Common myeloid progenitor, CD34-positive (primary cell): ENCODE results near the gene MYZAP.
A peak's percentile ranks its signal among the peaks of the same experiment; 100 is the strongest.

ENCODE experiments used
- CTCF ChIA-PET: fragments of 350-600 bp; sonication (Branson Sonifier 250); formaldehyde crosslinking; loops from one replicate; lab custom pipeline; 2021; ENCODE audit warnings: antibody characterized with exemption; lab: Charles Lee
- POLR2A ChIA-PET: fragments of 350-600 bp; sonication (Branson Sonifier 250); formaldehyde crosslinking; loops from one replicate; lab custom pipeline; 2021; ENCODE audit warnings: antibody characterized with exemption; lab: Charles Lee
- DNase-seq, 3 donors: peaks; one replicate each; pipeline versions ENCODE4 v3.0.0 to v3.0.0-alpha.2; 2013
- H3K27ac ChIP-seq, 2 experiments: 1 replicate in 1 of 2; 2 replicates in 1 of 2; pipeline ENCODE4 v1.7.0; 2013; ENCODE audit warnings: inconsistent platforms in 2 of 2, low read length in 2 of 2, mild to moderate bottlenecking in 2 of 2, low read depth in 1 of 2, moderate library complexity in 1 of 2; ENCODE audit not compliant: severe bottlenecking in 2 of 2, insufficient read depth in 1 of 2, poor library complexity in 1 of 2
- H3K27me3 ChIP-seq, 5 experiments: replicated peaks in 2 of 5; 1 replicate in 3 of 5; 2 replicates in 2 of 5; pipeline versions ENCODE4 v1.6.1 to v1.7.0; 2013; ENCODE audit warnings: low read length in 4 of 5, mild to moderate bottlenecking in 2 of 5, moderate library complexity in 2 of 5, inconsistent platforms in 1 of 5; ENCODE audit not compliant: insufficient read depth in 5 of 5, control insufficient read depth in 4 of 5
- H3K36me3 ChIP-seq, 4 experiments: 1 replicate in 2 of 4; 2 replicates in 2 of 4; pipeline versions ENCODE4 v1.6.1 to v1.7.0; 2013; ENCODE audit warnings: low read length in 3 of 4, control low read depth in 1 of 4, mild to moderate bottlenecking in 1 of 4; ENCODE audit not compliant: control insufficient read depth in 4 of 4, insufficient read depth in 4 of 4
- H3K4me1 ChIP-seq, 4 experiments: 1 replicate in 3 of 4; 2 replicates in 1 of 4; pipeline versions ENCODE4 v1.6.1 to v1.7.1; 2013; ENCODE audit warnings: low read length in 3 of 4, mild to moderate bottlenecking in 3 of 4, control low read depth in 1 of 4, inconsistent platforms in 1 of 4, moderate library complexity in 1 of 4; ENCODE audit not compliant: control insufficient read depth in 4 of 4, insufficient read depth in 4 of 4; ENCODE audit errors: control extremely low read depth in 1 of 4
- H3K4me3 ChIP-seq, 7 experiments: 1 replicate in 4 of 7; 2 replicates in 3 of 7; pipeline versions ENCODE4 v1.5.1 to v1.7.0; 2013; ENCODE audit warnings: mild to moderate bottlenecking in 7 of 7, low read length in 6 of 7, moderate library complexity in 6 of 7, inconsistent platforms in 2 of 7, low read depth in 2 of 7, control low read depth in 1 of 7; ENCODE audit not compliant: insufficient read depth in 4 of 7, control insufficient read depth in 1 of 7; ENCODE audit errors: extremely low read depth in 1 of 7
- H3K9me3 ChIP-seq, 5 experiments: 1 replicate in 4 of 5; 2 replicates in 1 of 5; pipeline versions ENCODE4 v1.6.1 to v1.7.1; 2013; ENCODE audit warnings: low read length in 4 of 5, mild to moderate bottlenecking in 2 of 5, inconsistent platforms in 1 of 5, low read depth in 1 of 5, moderate library complexity in 1 of 5; ENCODE audit not compliant: control insufficient read depth in 4 of 5, insufficient read depth in 2 of 5; ENCODE audit errors: control extremely low read depth in 1 of 5
- WGBS: methylation state at CpG from one replicate; pipeline ENCODE4 v1.1.5; 2013; ENCODE audit not compliant: insufficient coverage; 5-methylcytosine and 5-hydroxymethylcytosine counted together

The MYZAP gene

DNA sequence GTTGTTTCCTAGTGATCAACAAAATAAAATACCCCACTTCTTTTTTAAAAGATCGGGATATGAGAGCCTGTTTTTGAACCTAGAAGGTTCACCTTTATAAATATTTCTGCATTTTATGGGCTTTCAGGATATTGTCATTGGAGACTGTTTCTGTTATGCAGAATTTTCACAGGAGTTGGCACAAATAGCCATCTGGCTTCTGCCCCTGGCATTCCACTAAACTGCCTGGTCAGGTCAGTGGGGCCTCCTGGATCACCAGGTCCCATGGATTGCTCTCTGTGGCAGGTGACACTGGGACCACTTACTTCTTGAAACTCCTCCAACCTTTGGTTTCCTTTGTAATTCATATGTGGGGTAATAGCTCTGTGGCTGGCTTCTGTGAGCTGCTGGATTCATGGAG is 89.3 kb downstream of the MYZAP start:
- Histone ChIP-seq H3K36me3 (no peaks in the 10 kb centered on the region), H3K27ac (no peak overlapping the region), H3K9me3 (no peaks in the 10 kb centered on the region), H3K27me3 (no peaks in the 10 kb centered on the region), H3K4me1 (no peaks in the 10 kb centered on the region), H3K4me3 (no peak overlapping the region)
- no peak for DNase-seq
- ChIA-PET POLR2A (no interaction called here), CTCF (interaction anchor here (1.1 kb wide), 1 partner anchor 13 kb away, joined by 3 read pairs; no protein-coding TSS in a partner anchor)
- WGBS = no CpG with 5 or more reads among the region's 1 CpG

- Histone ChIP-seq H3K4me1 (no peaks in the 10 kb centered on the region), H3K27ac (no peak overlapping the region), H3K4me3 (no peak overlapping the region), H3K9me3 (no peaks in the 10 kb centered on the region), H3K27me3 (no peaks in the 10 kb centered on the region), H3K36me3 (no peaks in the 10 kb centered on the region)
- POLR2A ChIA-PET = no interaction called here
- WGBS = 100% methylated on average over 1 of the region's 1 CpG
- no peak for DNase-seq
- CTCF ChIA-PET = no interaction called here
Measured at GRCh38 chr15:57683481-57683880, 91.8 kb downstream of the MYZAP start.

- no peak overlapping the region for H3K4me3 ChIP-seq
- no peak for DNase-seq
- WGBS = 98% methylated on average over 5 of the region's 8 CpGs
- H3K9me3 ChIP-seq = no peaks in the 10 kb centered on the region
- no peaks in the 10 kb centered on the region for H3K27me3 ChIP-seq
- no peak overlapping the region for H3K27ac ChIP-seq
- H3K4me1 ChIP-seq = no peaks in the 10 kb centered on the region
- CTCF ChIA-PET = no interaction called here
- POLR2A ChIA-PET = no interaction called here
- H3K36me3 ChIP-seq = no peaks in the 10 kb centered on the region
Measured at GRCh38 chr15:57684491-57685151, 92.9 kb downstream of the MYZAP start.

DNA sequence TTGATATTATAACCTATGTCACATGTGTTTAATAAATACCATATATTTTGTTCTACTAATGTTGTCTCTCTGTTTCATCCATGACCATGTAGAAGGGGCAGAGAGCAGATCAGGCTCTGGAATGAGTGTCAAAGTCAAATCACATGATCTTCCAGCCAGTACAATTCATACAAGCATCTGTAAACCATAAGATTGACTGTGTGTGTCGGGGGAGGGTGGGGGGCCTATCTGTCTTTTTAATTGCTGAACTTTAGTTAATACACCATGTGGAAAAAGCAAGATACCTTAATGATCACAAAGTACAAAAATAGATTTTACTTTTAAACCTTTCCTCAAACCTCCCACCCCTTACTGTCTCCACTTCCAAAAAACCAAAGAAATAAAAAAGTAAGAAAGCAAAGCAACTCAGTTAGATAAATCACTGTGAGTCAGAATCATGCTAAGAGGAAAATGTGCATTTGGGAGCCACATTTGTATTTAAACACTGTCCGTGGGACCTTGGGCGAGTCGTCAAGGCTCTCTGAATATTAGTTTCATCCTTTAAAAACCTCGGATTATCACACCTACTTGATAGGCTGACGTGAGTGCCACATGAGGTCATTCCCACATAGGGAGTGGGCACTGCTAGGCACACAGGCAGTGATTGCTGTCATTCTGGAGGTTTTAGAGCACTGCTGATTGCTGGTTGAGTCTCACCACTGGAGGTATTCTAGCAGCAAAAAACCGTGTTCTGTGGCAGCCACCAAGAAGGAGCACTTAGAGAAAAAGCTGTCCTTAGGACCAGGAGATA is 93.8 kb downstream of the MYZAP start:
- Histone ChIP-seq H3K9me3 (no peaks in the 10 kb centered on the region), H3K27me3 (no peaks in the 10 kb centered on the region), H3K36me3 (no peaks in the 10 kb centered on the region), H3K4me3 (no peak overlapping the region), H3K4me1 (no peaks in the 10 kb centered on the region), H3K27ac (no peak overlapping the region)
- WGBS = 90% methylated on average over 4 of the region's 7 CpGs
- POLR2A ChIA-PET = no interaction called here
- CTCF ChIA-PET = no interaction called here
- no peak for DNase-seq

GRCh38 chr15:57686657-57687056 is 95.0 kb downstream of the MYZAP start:
- CTCF ChIA-PET = no interaction called here
- 100% methylated on average over 1 of the region's 4 CpGs for WGBS
- POLR2A ChIA-PET = interaction anchor here (0.7 kb wide), 1 partner anchor 175 kb away, joined by 3 read pairs; no protein-coding TSS in a partner anchor

GRCh38 chr15:57690341-57690966 is 98.8 kb downstream of the MYZAP start:
- no peaks in the 10 kb centered on the region for H3K27me3 ChIP-seq
- H3K4me3 ChIP-seq = no peak overlapping the region
- 98% methylated on average over 6 of the region's 6 CpGs for WGBS
- CTCF ChIA-PET = no interaction called here
- H3K36me3 ChIP-seq = no peaks in the 10 kb centered on the region
- POLR2A ChIA-PET = no interaction called here
- H3K9me3 ChIP-seq = no peaks in the 10 kb centered on the region
- DNase-seq = no peak
- no peak overlapping the region for H3K27ac ChIP-seq
- no peaks in the 10 kb centered on the region for H3K4me1 ChIP-seq

More at GRCh38 chr15:57686657-57687056, 95.0 kb downstream of the MYZAP start:
- no peak overlapping the region for H3K27ac ChIP-seq
- no peak overlapping the region for H3K4me3 ChIP-seq
- DNase-seq = peak in 1 of 3 donors; percentile 26
- H3K4me1 ChIP-seq = no peaks in the 10 kb centered on the region
- H3K9me3 ChIP-seq = no peaks in the 10 kb centered on the region
- no peaks in the 10 kb centered on the region for H3K36me3 ChIP-seq
- no peaks in the 10 kb centered on the region for H3K27me3 ChIP-seq

DNA sequence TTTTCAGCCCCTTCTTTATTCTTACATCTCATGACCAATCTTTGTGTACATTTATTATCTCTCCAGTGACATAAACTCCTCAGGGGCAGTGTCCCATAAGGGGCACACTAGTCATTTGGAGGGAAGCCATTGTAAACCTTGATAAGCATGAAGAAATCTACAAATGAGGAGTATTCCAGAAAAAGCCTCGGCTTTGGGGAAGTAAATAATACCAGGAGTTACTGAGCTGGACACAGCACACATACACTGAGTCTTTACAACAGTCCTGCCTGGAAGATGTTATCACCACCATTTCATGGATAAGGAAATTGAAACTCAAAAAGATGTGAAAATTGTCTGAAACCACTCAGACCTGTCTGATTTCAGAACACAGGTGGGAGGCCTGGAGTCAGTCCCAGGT is 99.4 kb downstream of the MYZAP start:
- CTCF ChIA-PET = no interaction called here
- Histone ChIP-seq H3K4me1 (no peaks in the 10 kb centered on the region), H3K36me3 (no peaks in the 10 kb centered on the region), H3K27ac (no peak overlapping the region), H3K9me3 (no peaks in the 10 kb centered on the region), H3K4me3 (no peak overlapping the region), H3K27me3 (no peaks in the 10 kb centered on the region)
- DNase-seq = no peak
- POLR2A ChIA-PET = no interaction called here
- WGBS = no CpG with 5 or more reads among the region's 1 CpG
